Common myeloid progenitor, CD34-positive (primary cell): ENCODE measurements around the gene NELL1.

Experiments used
- CTCF ChIA-PET: fragments of 350-600 bp; sonication (Branson Sonifier 250); formaldehyde crosslinking; loops from one replicate; lab custom pipeline; 2021; ENCODE audit warnings: antibody characterized with exemption; lab: Charles Lee
- POLR2A ChIA-PET: fragments of 350-600 bp; sonication (Branson Sonifier 250); formaldehyde crosslinking; loops from one replicate; lab custom pipeline; 2021; ENCODE audit warnings: antibody characterized with exemption; lab: Charles Lee
- DNase-seq, 3 donors: peaks; one replicate each; pipeline versions ENCODE4 v3.0.0 to v3.0.0-alpha.2; 2013
- H3K27ac ChIP-seq, 2 experiments: 1 replicate in 1 of 2; 2 replicates in 1 of 2; pipeline ENCODE4 v1.7.0; 2013; ENCODE audit warnings: inconsistent platforms in 2 of 2, low read length in 2 of 2, mild to moderate bottlenecking in 2 of 2, low read depth in 1 of 2, moderate library complexity in 1 of 2; ENCODE audit not compliant: severe bottlenecking in 2 of 2, insufficient read depth in 1 of 2, poor library complexity in 1 of 2
- H3K27me3 ChIP-seq, 5 experiments: replicated peaks in 2 of 5; 1 replicate in 3 of 5; 2 replicates in 2 of 5; pipeline versions ENCODE4 v1.6.1 to v1.7.0; 2013; ENCODE audit warnings: low read length in 4 of 5, mild to moderate bottlenecking in 2 of 5, moderate library complexity in 2 of 5, inconsistent platforms in 1 of 5; ENCODE audit not compliant: insufficient read depth in 5 of 5, control insufficient read depth in 4 of 5
- H3K36me3 ChIP-seq, 4 experiments: 1 replicate in 2 of 4; 2 replicates in 2 of 4; pipeline versions ENCODE4 v1.6.1 to v1.7.0; 2013; ENCODE audit warnings: low read length in 3 of 4, control low read depth in 1 of 4, mild to moderate bottlenecking in 1 of 4; ENCODE audit not compliant: control insufficient read depth in 4 of 4, insufficient read depth in 4 of 4
- H3K4me1 ChIP-seq, 4 experiments: 1 replicate in 3 of 4; 2 replicates in 1 of 4; pipeline versions ENCODE4 v1.6.1 to v1.7.1; 2013; ENCODE audit warnings: low read length in 3 of 4, mild to moderate bottlenecking in 3 of 4, control low read depth in 1 of 4, inconsistent platforms in 1 of 4, moderate library complexity in 1 of 4; ENCODE audit not compliant: control insufficient read depth in 4 of 4, insufficient read depth in 4 of 4; ENCODE audit errors: control extremely low read depth in 1 of 4
- H3K4me3 ChIP-seq, 7 experiments: 1 replicate in 4 of 7; 2 replicates in 3 of 7; pipeline versions ENCODE4 v1.5.1 to v1.7.0; 2013; ENCODE audit warnings: mild to moderate bottlenecking in 7 of 7, low read length in 6 of 7, moderate library complexity in 6 of 7, inconsistent platforms in 2 of 7, low read depth in 2 of 7, control low read depth in 1 of 7; ENCODE audit not compliant: insufficient read depth in 4 of 7, control insufficient read depth in 1 of 7; ENCODE audit errors: extremely low read depth in 1 of 7
- H3K9me3 ChIP-seq, 5 experiments: 1 replicate in 4 of 5; 2 replicates in 1 of 5; pipeline versions ENCODE4 v1.6.1 to v1.7.1; 2013; ENCODE audit warnings: low read length in 4 of 5, mild to moderate bottlenecking in 2 of 5, inconsistent platforms in 1 of 5, low read depth in 1 of 5, moderate library complexity in 1 of 5; ENCODE audit not compliant: control insufficient read depth in 4 of 5, insufficient read depth in 2 of 5; ENCODE audit errors: control extremely low read depth in 1 of 5
- WGBS: methylation state at CpG from one replicate; pipeline ENCODE4 v1.1.5; 2013; ENCODE audit not compliant: insufficient coverage; 5-methylcytosine and 5-hydroxymethylcytosine counted together

NELL1 gene

DNA sequence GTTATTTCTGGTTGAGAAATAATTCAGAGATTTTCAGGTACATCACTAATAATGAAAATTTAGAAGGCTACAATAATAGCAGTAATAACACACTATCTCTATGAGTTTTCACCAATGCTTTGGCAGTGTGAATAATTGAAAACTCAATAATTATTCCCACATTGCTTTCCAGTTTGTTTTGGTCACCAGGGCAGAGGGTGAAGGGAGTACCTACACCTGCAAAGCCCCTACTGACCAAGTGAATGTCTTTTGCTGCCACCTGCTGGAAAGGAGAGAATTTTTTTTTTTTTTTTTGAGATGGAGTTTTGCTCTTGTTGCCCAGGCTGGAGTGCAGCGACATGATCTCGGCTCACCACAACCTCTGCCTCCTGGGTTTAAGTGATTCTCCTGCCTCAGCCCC lies 3.2 kb downstream of the NELL1 start:
- Histone ChIP-seq H3K36me3 (no peaks in the 10 kb centered on the region), H3K4me1 (peaks cover 0 to 20% (median 11%) of the 10 kb centered on the region in 4 experiments), H3K9me3 (no peaks in the 10 kb centered on the region), H3K27ac (no peak overlapping the region), H3K4me3 (no peak overlapping the region), H3K27me3 (peaks cover 16 to 76% (median 35%) of the 10 kb centered on the region in 5 experiments)
- WGBS, result no CpG with 5 or more reads among the region's 2 CpGs
- POLR2A ChIA-PET, result no interaction called here
- CTCF ChIA-PET, result interaction anchor here (0.7 to 1.6 kb wide), 5 partner anchors 8 to 25 kb away, joined by 3 to 8 read pairs (median 4); no protein-coding TSS in a partner anchor
- no peak for DNase-seq

DNA sequence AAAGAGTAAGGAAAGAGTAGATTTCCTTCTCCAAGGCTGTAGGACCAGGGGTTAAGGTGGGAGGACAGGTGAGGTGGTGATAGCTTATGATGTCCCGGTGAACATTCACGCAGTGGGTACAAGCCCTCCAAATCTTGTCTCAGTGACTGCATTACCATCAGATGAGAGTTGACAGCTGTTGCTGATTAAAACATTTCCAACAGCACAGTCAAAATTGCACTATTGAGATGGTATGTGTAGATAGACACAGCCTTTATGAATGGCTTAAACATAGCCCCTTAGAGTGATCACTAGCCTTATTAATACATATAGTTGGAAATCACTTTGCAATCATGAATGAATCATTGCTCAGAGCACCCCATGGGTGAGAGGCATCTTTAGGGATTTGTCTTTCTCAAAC lies 7.3 kb downstream of the NELL1 start:
- Histone ChIP-seq H3K27me3 (peaks cover 2 to 35% (median 9%) of the 10 kb centered on the region in 5 experiments), H3K4me1 (no peaks in the 10 kb centered on the region), H3K27ac (no peak overlapping the region), H3K9me3 (no peaks in the 10 kb centered on the region), H3K4me3 (no peak overlapping the region), H3K36me3 (no peaks in the 10 kb centered on the region)
- no peak for DNase-seq
- CTCF ChIA-PET, result no interaction called here
- 100% methylated on average over 1 of the region's 2 CpGs for WGBS
- POLR2A ChIA-PET, result no interaction called here

DNA sequence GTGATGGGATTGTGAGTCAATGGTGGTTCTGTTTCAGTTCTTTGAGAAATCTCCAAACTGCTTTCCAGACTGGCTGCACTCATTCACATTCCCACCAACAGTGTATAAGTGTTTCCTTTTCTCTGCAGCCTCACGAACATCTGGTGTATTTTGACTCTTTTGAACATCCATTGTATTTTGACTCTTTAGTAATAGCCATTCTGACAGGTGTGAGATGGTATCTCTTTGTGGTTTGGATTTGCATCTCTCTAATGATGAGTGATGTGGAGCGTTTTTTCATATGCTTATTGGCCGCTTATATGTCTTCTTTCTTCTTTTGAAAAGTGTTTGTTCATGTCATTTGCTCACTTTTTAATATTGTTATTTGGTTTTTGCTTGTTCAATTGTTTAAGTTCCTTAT lies 19.4 kb downstream of the NELL1 start:
- Histone ChIP-seq H3K9me3 (no peaks in the 10 kb centered on the region), H3K4me1 (no peaks in the 10 kb centered on the region), H3K36me3 (no peaks in the 10 kb centered on the region), H3K27me3 (peaks cover 0 to 4% (median 0%) of the 10 kb centered on the region in 5 experiments), H3K27ac (no peak overlapping the region), H3K4me3 (no peak overlapping the region)
- CTCF ChIA-PET, result no interaction called here
- WGBS, result 87% methylated on average over 2 of the region's 3 CpGs
- DNase-seq, result no peak
- POLR2A ChIA-PET, result no interaction called here

DNA sequence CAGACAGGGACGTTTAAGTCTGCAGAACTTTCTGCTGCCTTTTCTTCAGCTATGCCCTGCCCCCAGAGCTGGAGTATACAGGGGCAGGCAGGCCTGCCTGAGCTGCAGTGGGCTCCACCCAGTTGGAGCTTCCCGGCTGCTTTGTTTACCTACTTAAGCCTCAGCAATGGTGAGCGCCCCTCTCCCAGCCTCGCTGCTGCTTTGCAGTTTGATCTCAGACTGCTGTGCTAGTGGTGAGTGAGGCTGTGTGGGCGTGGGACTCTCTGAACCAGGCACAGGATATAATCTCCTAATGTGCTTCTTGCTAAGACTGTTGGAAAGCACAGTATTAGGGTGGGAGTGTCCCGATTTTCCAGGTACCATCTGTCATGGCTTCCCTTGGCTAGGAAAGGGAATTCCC lies 38.5 kb downstream of the NELL1 start:
- ChIA-PET POLR2A (no interaction called here), CTCF (no interaction called here)
- Histone ChIP-seq H3K27ac (no peak overlapping the region), H3K4me3 (no peak overlapping the region), H3K27me3 (no peaks in the 10 kb centered on the region), H3K4me1 (no peaks in the 10 kb centered on the region), H3K36me3 (no peaks in the 10 kb centered on the region), H3K9me3 (no peaks in the 10 kb centered on the region)
- WGBS, result 84% methylated on average over 6 of the region's 6 CpGs
- no peak for DNase-seq

DNA sequence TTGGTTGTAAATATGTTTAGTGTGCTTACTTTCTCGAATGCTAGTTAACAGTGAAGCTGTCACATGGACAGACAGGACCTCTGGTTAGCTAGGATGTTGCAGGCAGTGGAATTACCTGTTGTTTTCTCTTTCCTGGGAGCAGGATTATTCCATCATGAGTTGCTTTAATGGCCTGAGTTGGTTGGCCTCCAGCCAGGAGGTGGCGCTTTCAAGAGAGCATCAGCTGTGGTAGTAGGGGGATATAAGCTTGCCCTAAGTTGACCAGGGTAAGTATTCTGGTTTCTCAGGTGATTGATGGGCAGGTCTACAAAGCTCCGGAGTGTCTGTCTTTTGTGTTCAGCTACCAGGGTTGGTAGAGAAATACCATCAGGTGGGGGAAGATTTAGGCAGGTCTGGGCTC lies 43.5 kb downstream of the NELL1 start:
- Histone ChIP-seq H3K9me3 (no peaks in the 10 kb centered on the region), H3K4me1 (no peaks in the 10 kb centered on the region), H3K4me3 (no peak overlapping the region), H3K27me3 (no peaks in the 10 kb centered on the region), H3K36me3 (no peaks in the 10 kb centered on the region), H3K27ac (no peak overlapping the region)
- POLR2A ChIA-PET, result no interaction called here
- 92% methylated on average over 1 of the region's 3 CpGs for WGBS
- DNase-seq, result no peak
- CTCF ChIA-PET, result no interaction called here

DNA sequence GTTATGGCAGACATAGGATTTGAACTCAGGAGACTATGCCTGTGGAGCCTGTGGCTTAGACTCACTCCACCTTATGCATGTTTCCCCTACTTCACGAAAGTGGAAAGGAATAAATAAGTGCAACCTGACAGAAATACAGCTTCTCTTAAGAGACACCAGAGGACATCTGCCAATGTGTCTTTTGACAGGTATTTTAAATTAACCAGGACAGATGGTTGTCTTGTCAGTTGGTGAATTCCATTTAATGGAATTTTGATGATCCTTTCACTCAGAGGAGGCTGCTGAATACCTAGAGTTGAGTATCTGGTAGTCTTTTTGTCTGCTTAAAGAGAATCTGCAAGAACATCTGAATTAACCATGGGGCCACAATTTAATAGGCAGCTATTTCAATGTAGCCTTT lies 46.1 kb downstream of the NELL1 start:
- ChIA-PET POLR2A (no interaction called here), CTCF (no interaction called here)
- no CpG with 5 or more reads among the region's 1 CpG for whole genome bisulfite sequencing

DNA sequence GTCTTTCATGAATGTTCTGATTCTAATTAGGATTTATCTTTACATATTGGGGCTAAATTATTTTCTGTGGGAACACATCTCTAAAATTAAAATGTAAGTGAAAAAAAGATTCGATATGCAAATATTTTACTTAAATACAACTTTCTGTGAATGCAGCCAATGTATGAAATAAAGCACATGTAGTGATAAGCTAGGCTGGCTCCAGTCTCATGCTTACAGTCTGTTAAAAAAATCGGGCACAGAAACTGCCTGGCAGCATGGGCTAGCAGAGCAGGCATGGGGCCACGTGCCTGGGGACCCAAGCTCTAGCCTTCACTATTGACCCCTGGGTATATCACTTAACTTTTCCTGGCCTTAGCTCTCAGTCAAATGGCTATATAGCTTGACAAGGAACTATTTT lies 46.5 kb downstream of the NELL1 start:
- Histone ChIP-seq H3K4me1 (no peaks in the 10 kb centered on the region), H3K27ac (no peak overlapping the region)

More for the DNA sequence above, 46.1 kb downstream of the NELL1 start:
- H3K9me3 ChIP-seq, result no peaks in the 10 kb centered on the region
- H3K36me3 ChIP-seq, result no peaks in the 10 kb centered on the region
- no peak for DNase-seq
- H3K4me3 ChIP-seq, result no peak overlapping the region
- no peaks in the 10 kb centered on the region for H3K27me3 ChIP-seq
- no peak overlapping the region for H3K27ac ChIP-seq
- H3K4me1 ChIP-seq, result no peaks in the 10 kb centered on the region

More for the DNA sequence above, 46.5 kb downstream of the NELL1 start:
- H3K27me3 ChIP-seq, result no peaks in the 10 kb centered on the region
- DNase-seq, result no peak
- WGBS, result 95% methylated on average over 2 of the region's 3 CpGs
- no peak overlapping the region for H3K4me3 ChIP-seq
- ChIA-PET POLR2A (no interaction called here), CTCF (no interaction called here)
- no peaks in the 10 kb centered on the region for H3K36me3 ChIP-seq
- no peaks in the 10 kb centered on the region for H3K9me3 ChIP-seq
